Measurements from ENCODE around the gene DCAF4. TPM values are rescaled to one million over a fixed set of nuclear protein-coding genes. Genes with fewer than 3 reads are reported as not detected.

DCAF4 gene
- total and polyA plus RNA-seq, 2 of the 4 experiments (the other 2 are of a cell fraction): 28.8 to 29.4 TPM

DNA sequence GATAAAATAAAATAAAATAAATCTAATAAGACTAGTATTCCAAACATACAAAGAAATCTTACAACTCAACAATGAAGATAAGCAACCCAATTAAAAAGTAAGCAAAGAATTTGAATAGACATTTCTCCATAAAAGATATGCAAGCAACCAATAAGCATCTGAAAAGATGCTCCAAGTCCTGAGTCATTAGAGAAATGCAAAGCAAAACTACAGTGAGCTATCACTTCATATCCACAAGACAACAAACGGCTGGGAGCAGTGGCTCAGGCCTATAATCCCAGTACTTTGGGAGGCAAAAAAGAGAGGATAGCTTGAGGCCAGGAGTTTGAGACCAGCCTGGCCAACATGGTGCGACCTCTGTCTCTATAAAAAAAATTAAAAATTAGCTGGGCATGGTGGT, 73.8 kb downstream of the DCAF4 start:
- ATAC-seq (ENCODE audit: low read depth): peak; percentile 56
- Histone ChIP-seq H2BK20ac (ENCODE audit: low read depth, low read length) (no peak overlapping the region), H2BK15ac (ENCODE audit: low read depth, low read length) (no peak overlapping the region), H3K9me3 (ENCODE audit: control insufficient read depth, insufficient read depth, low read length) (no peaks in the 10 kb centered on the region), H2AK9ac (replicated peaks; ENCODE audit: low read depth, low read length, poor library complexity) (no peak overlapping the region), H2BK5ac (ENCODE audit: low read depth, low read length, poor library complexity, severe bottlenecking) (no peak overlapping the region), H3K4me1 (ENCODE audit: control insufficient read depth, insufficient read depth, low read length) (no peaks in the 10 kb centered on the region), H3K27me3 (ENCODE audit: control insufficient read depth, insufficient read depth, low read length) (no peaks in the 10 kb centered on the region), H3K4me2 (ENCODE audit: low read depth, low read length) (no peak overlapping the region), H3K9me1 (ENCODE audit: insufficient read depth, low read length) (peaks cover 5% of the 10 kb centered on the region; the same call in 1 of the 2 replicates), H3K56ac (ENCODE audit: extremely low read depth, insufficient read depth, low read length) (no peak overlapping the region), H2AFZ (replicated peaks; ENCODE audit: low read length, poor library complexity) (no peak overlapping the region), H3K14ac (replicated peaks; ENCODE audit: low read depth, low read length) (no peak overlapping the region), H2BK120ac (ENCODE audit: low read depth, low read length) (no peak overlapping the region), H3K79me1 (ENCODE audit: low read depth in 1 of 2, low read length in 2 of 2) (peaks cover 37 to 72% of the 10 kb centered on the region in 2 experiments), H3K18ac (ENCODE audit: low read depth, low read length) (no peak overlapping the region), H4K5ac (ENCODE audit: low read depth, low read length) (no peak overlapping the region), H3K27ac (ENCODE audit: insufficient read depth, low read length) (no peak overlapping the region), H3K9ac (ENCODE audit: low read depth, low read length) (no peak overlapping the region), H4K20me1 (ENCODE audit: insufficient read depth, low read length) (peaks cover 25% of the 10 kb centered on the region), H3K23ac (ENCODE audit: low read depth, low read length) (no peak overlapping the region), H4K8ac (ENCODE audit: low read depth in 2 of 2, low read length in 2 of 2) (no peak overlapping the region), H3K4ac (ENCODE audit: low read depth, low read length) (no peak overlapping the region), H4K91ac (ENCODE audit: insufficient read depth, low read depth, low read length) (no peak overlapping the region), H3K4me3 (ENCODE audit: insufficient read depth, low read depth, low read length) (no peak overlapping the region), H2AK5ac (ENCODE audit: low read depth, low read length) (no peak overlapping the region), H3K36me3 (ENCODE audit: control insufficient read depth, insufficient read depth, low read length) (peaks cover 40% of the 10 kb centered on the region)
- no peak for TF ChIP-seq CEBPB (IDR thresholded peaks at IDR 0.05; ENCODE audit: low read depth, low read length)
- TF ChIP-seq, protein P1, sequence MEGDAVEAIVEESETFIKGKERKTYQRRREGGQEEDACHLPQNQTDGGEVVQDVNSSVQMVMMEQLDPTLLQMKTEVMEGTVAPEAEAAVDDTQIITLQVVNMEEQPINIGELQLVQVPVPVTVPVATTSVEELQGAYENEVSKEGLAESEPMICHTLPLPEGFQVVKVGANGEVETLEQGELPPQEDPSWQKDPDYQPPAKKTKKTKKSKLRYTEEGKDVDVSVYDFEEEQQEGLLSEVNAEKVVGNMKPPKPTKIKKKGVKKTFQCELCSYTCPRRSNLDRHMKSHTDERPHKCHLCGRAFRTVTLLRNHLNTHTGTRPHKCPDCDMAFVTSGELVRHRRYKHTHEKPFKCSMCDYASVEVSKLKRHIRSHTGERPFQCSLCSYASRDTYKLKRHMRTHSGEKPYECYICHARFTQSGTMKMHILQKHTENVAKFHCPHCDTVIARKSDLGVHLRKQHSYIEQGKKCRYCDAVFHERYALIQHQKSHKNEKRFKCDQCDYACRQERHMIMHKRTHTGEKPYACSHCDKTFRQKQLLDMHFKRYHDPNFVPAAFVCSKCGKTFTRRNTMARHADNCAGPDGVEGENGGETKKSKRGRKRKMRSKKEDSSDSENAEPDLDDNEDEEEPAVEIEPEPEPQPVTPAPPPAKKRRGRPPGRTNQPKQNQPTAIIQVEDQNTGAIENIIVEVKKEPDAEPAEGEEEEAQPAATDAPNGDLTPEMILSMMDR (conservative IDR thresholded peaks at IDR 0.05; ENCODE audit: low read depth, low read length): no peak
- no peak for TF ChIP-seq RCOR1 (IDR thresholded peaks at IDR 0.05; ENCODE audit: insufficient replicate concordance, low read length)
- TF ChIP-seq RAD21 (IDR thresholded peaks at IDR 0.05; ENCODE audit: low read length): no peak
- no peak for TF ChIP-seq NFE2L2 (IDR thresholded peaks at IDR 0.05; ENCODE audit: low read depth, low read length)
- intact Hi-C loops (cut with micrococcal nuclease): no loop called here
- WGBS, 2 experiments (ENCODE audit: extremely low coverage in 2 of 2, insufficient read length in 1 of 2): no CpG with 5 or more reads among the region's 2 CpGs
- dilution Hi-C loops (cut with HindIII; ENCODE audit: low sequenced_read_pairs, unreplicated experiment): no loop called here
- no TSS peak for BruUV-seq (replicated peaks)
- peak; percentile 15 for DNase-seq
- in situ Hi-C loops (cut with MboI; ENCODE audit: low sequenced_read_pairs): no loop called here
- ChIA-PET POLR2A (ENCODE audit: unreplicated experiment) (interaction anchor here (0.6 kb wide), 2 partner anchors 8 to 136 kb away, joined by 3 read pairs; partner anchors contain the start of gene PSEN1), CTCF (interaction anchor here (0.9 kb wide), 1 partner anchor 8 kb away, joined by 3 read pairs; no protein-coding TSS in a partner anchor)

Data from IMR-90 (cell line).